ENCODE results near the gene DSP.

GRCh38 chr6:7545316-7546019, 4.0 kb downstream of the DSP start:
- TF ChIP-seq CTCF (IDR thresholded peaks at IDR 0.05) (no peak), POLR2A (IDR thresholded peaks at IDR 0.05) (no peak)
